T follicular helper cell (primary cell): Measurements from ENCODE around the gene RPGR.

Source experiments
- DNase-seq: peaks from one replicate; pipeline ENCODE4 v3.0.0-alpha.2; 2020; ENCODE audit warnings: low read depth

Gene RPGR

GRCh38 chrX:38320819-38321218 is 6.5 kb downstream of the RPGR start:
- no peak for DNase-seq

DNA sequence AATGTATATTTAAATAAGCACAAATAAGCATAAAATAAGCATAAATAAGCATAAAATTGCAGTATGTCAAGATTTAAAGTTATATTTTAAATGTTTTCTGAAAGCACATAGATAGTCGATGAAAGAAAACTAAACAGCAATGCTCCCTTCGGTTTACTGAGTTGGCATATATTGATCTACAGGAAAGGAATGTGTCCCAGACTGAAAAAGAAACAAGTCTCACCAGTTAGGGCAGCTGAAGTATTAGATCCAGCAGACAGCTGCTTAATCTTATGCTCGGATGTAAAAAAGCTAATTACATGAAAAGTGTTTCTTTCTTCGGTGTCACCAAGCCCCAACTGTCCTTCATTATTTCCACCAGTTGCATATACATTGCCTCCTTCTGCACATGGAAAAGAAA is 8.7 kb downstream of the RPGR start:
- DNase-seq = no peak

- no peak for DNase-seq
Measured at GRCh38 chrX:38318196-38318595, 9.1 kb downstream of the RPGR start.

DNA sequence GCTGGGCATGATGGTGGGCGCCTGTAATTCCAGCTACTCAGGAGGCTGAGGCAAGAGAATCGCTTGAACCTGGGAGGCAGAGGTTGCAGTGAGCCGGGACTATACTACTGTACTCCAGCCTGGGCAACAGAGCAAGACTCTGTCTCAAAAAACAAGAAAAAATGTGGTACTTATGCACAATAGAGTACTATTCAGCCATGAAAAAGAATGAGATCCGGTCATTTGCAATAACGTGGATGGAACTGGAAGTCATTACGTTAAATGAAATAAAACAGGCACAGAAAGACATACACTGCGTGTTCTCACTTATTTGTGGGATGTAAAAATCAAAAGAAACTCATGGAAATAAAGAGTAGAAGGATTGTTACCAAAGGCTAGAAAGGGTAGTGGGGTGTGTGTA is 12.1 kb downstream of the RPGR start:
- DNase-seq = no peak

- no peak for DNase-seq
Measured at GRCh38 chrX:38313190-38313589, 14.1 kb downstream of the RPGR start.

DNA sequence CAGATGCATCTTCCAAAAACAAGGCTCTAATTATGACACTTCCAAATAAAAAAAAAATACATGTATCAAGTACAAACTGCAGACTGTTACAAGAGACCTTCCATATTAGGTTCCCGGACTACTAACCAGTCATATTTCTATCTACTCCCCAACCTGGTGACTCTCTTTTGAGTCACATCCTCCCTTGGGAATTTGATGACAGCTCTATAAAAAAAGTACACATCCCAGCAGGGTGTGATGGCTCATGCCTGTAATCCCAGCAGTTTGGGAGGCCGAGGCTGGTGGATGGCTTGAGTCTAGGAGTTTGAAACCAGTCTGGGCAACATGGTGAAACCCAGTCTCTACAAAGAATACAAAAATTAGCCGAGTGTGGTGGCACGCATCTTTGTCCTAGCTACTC is 14.9 kb downstream of the RPGR start:
- DNase-seq = no peak

GRCh38 chrX:38311743-38312142 is 15.6 kb downstream of the RPGR start:
- no peak for DNase-seq

- DNase-seq = no peak
Measured at GRCh38 chrX:38305971-38306370, 21.3 kb downstream of the RPGR start.

GRCh38 chrX:38304010-38304409 is 23.3 kb downstream of the RPGR start:
- DNase-seq = no peak

- no peak for DNase-seq
Measured at GRCh38 chrX:38293741-38294140, 33.6 kb downstream of the RPGR start.

DNA sequence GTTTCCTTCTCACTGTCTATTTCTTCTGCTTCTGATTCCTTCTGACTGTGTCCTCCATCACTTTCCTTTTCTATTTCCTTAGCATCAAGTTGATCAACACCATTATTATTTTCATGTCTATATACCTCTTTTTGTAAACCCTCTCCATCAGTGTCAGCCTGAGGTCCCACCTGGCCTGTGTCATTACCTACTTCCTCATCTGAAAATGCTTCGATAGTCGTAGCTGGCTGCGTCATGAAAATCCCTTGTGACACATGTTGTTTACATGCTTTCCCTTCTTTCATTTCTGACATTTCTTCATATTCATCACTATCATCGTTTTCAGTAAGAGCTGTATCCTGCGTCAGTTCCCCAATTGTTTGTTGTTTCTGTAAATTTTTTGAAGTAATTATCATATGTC is 39.6 kb downstream of the RPGR start:
- no peak for DNase-seq

GRCh38 chrX:38285649-38286048 is 41.7 kb downstream of the RPGR start:
- no peak for DNase-seq

- no peak for DNase-seq
Measured at GRCh38 chrX:38282049-38282448, 45.3 kb downstream of the RPGR start.

- no peak for DNase-seq
Measured at GRCh38 chrX:38279188-38279587, 48.1 kb downstream of the RPGR start.

DNA sequence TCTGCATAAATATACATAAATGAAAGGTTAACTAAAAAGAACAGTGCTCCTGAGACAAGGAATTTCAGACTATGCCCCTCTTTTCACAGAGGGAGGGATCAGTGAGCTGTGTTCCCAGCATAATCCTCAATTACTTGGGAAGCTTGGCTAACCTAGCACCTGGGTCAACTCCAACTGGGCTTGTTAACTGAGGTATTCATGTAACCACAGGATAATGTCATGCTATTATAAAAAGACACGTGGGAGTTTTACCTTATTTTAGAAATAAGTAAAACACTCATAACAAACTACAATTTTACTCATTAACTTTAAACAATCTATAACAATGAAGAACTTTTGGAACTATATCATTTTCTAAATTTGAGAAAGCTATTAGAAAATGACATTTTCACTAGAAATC is 48.6 kb downstream of the RPGR start:
- no peak for DNase-seq

- DNase-seq = no peak
Measured at GRCh38 chrX:38277802-38278201, 49.5 kb downstream of the RPGR start.

- no peak for DNase-seq
Measured at GRCh38 chrX:38277136-38277535, 50.2 kb downstream of the RPGR start.

- no peak for DNase-seq
Measured at GRCh38 chrX:38276089-38276488, 51.2 kb downstream of the RPGR start.

DNA sequence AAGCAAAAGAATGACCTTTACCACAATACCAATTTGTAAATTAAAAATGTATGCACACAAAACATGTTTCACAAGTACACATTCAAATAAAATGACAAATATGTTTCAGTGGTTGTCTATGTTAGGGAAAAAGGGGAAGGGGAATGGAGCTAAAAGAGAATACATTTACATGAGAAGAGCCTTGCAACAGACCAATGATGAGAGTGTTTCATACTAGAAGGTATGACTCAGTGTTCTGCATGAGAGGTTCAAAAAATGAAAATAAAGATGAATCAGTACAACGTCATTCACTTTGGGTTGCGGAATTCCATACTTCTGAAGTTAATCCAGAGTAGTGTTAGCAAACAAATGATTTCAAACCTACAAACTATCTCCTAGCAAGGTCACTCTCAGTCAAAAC is 51.7 kb downstream of the RPGR start:
- DNase-seq = no peak

- no peak for DNase-seq
Measured at GRCh38 chrX:38273453-38273852, 53.9 kb downstream of the RPGR start.

DNA sequence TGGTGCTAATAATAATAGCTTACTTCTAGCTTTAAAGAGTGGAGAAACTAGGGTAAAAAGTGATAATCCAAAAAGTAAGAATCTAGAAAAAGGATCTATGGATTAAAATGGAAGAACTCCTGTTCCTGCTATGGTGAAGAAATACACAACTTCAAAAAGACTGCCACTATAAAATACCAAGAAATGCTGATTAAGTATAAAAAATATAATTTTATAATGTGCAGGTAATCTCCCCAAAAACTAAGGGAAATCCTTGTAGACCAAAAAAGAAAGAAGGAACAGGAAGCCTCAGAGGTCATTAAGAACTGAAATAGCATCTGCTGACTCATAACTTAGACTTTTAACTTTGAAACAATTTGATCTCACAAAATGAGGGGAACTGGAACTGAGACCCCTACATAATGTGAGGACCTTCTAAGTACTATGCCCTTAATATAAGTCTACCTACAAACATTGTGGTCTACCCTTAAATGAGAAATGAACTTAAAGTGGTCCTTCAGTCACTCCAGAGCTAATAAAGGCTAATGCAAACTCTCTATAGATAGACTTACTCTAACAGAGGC is 56.1 kb downstream of the RPGR start:
- no peak for DNase-seq

DNA sequence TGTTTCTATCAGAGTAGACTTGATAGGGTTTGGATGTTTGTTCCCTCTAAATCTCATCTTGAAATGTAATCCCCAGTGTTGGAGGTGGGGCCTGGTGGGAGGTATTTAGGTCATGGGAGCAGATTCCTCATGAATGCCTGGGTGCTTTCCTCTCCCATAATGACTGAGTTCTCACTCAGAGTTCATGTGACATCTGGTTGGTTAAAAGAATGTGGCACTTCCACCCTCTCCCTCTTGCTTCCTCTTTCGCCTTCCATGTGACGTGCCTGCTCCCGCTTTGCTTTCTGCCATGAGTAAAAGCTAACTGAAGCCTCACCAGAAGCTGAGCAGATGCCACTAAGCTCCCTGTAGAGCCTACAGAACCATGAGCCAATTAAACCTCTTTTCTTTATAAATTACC is 59.3 kb downstream of the RPGR start:
- DNase-seq = no peak

DNA sequence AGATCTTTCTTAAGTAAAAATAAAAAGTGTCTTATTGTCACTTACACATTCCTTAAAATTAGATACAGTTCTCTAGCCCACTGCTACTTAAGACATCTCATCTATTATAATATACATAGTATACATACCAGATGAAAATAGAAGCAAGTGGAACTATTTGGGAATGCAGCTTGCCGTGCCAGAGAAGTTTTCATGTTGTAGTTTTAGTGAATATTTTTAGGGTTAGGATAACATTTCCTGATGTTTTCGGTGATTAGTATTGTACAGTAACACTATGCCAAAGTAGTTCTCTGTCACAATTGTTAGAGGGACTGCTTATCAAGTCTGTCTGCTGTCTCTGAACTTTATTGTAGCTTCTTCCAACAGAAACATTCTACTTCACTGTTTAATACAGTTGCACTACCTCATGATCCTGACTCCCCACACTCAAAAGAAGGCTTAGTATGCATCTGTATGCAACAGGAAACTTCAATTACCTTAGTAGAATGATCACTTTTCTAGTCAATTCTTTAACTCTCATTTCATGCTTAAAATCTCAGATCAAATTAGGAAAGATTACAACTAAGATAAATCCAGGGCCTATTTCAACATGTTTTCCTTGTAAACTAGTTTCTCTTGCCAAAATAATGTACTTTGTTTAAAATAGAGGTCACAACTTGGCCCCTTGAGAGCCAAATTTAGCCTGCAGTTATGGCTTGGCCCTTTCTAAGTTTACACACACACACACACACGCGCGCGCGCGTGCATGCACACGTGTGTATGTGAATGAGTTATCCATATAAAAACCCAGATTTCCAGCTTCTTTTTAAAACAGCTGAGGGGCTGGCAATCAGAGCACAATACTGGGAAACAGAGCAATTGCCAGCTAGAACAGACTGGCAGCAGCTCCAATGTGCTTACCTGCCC is 64.3 kb downstream of the RPGR start:
- DNase-seq = no peak

DNA sequence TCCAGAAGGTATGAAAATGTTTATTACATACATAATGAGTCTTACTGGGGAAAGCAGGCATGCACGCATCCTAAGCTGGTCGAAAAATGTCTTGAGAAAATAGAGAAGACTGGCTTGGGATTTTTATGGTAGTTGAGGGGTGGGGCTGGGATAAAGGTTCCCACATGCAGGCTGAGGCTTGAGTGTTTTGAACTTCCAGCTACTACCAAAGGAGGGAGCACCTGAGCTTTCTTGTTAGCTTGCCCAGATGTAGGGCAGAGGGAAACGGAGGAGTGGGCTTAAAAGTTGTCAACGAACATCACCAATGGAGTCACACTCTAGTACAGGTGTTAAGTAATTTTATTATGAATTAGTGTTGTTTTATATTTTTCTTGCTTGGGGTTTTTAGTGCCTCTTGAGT is 67.1 kb downstream of the RPGR start:
- no peak for DNase-seq
